ENCODE data around the gene DENND1A. TPM values are rescaled to one million over a fixed set of nuclear protein-coding genes. Genes with fewer than 3 reads are reported as not detected.

Gene DENND1A
- total and polyA plus RNA-seq, 4 donors = 7.9 to 22.0 (median 13.9) TPM

- TF ChIP-seq, protein P1, sequence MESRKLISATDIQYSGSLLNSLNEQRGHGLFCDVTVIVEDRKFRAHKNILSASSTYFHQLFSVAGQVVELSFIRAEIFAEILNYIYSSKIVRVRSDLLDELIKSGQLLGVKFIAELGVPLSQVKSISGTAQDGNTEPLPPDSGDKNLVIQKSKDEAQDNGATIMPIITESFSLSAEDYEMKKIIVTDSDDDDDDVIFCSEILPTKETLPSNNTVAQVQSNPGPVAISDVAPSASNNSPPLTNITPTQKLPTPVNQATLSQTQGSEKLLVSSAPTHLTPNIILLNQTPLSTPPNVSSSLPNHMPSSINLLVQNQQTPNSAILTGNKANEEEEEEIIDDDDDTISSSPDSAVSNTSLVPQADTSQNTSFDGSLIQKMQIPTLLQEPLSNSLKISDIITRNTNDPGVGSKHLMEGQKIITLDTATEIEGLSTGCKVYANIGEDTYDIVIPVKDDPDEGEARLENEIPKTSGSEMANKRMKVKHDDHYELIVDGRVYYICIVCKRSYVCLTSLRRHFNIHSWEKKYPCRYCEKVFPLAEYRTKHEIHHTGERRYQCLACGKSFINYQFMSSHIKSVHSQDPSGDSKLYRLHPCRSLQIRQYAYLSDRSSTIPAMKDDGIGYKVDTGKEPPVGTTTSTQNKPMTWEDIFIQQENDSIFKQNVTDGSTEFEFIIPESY (IDR thresholded peaks at IDR 0.05) = no peak
- no peak for TF ChIP-seq NR2F2 (IDR thresholded peaks at IDR 0.05)
- TF ChIP-seq RAD21 (IDR thresholded peaks at IDR 0.05) = no peak
- no peak for TF ChIP-seq EGR1 (IDR thresholded peaks at IDR 0.05; ENCODE audit: low read depth in 2 of 2)
- no peak for TF ChIP-seq FOXA1 (IDR thresholded peaks at IDR 0.05)
Measured at GRCh38 chr9:123336959-123337358, 593.0 kb downstream of the DENND1A start (continued).

DNA sequence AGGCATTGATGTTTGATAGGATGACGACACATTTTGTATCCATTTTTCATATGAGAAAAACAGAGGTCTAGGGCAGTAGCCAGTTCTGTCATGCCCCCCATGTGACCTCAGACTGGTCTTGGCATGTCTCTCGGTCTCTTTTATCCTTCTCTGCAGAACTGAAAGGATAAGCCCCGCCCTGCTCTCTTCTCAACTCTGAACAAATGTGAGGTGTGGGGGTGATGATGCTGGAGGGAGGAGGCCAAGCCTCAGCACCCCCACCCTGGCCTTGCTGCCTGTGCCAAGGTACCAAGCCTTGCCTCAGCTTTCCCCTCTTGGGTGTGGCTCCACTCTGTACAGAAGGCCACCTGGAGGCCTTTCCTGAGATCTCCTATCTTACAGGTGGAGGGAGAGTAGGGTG is 593.5 kb downstream of the DENND1A start:
- Histone ChIP-seq H3K27ac (ENCODE audit: low read depth in 1 of 2, low read length in 2 of 2) (no peak overlapping the region), H3K4me1 (ENCODE audit: control insufficient read depth in 4 of 4, insufficient read depth in 4 of 4, low read length in 3 of 4) (no peaks in the 10 kb centered on the region), H3K36me3 (ENCODE audit: control insufficient read depth in 4 of 4, insufficient read depth in 3 of 4, low read depth in 1 of 4, low read length in 3 of 4) (no peaks in the 10 kb centered on the region), H3K27me3 (ENCODE audit: control insufficient read depth in 4 of 4, insufficient read depth in 4 of 4, low read length in 3 of 4) (no peaks in the 10 kb centered on the region), H3K4me3 (ENCODE audit: low read depth in 1 of 3, low read length in 3 of 3) (no peak overlapping the region), H3K9me3 (ENCODE audit: control insufficient read depth in 4 of 4, low read length in 3 of 4) (no peaks in the 10 kb centered on the region), H3K9ac (ENCODE audit: low read depth in 1 of 2, low read length in 2 of 2) (no peak overlapping the region)
- DNase-seq (ENCODE audit: low spot score) = no peak
- no peak for TF ChIP-seq EGR1 (IDR thresholded peaks at IDR 0.05; ENCODE audit: low read depth in 2 of 2)
- TF ChIP-seq REST (IDR thresholded peaks at IDR 0.05) = no peak
- no peak for TF ChIP-seq JUND (IDR thresholded peaks at IDR 0.05)
- TF ChIP-seq, protein P2, sequence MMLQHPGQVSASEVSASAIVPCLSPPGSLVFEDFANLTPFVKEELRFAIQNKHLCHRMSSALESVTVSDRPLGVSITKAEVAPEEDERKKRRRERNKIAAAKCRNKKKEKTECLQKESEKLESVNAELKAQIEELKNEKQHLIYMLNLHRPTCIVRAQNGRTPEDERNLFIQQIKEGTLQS (IDR thresholded peaks at IDR 0.05) = no peak
- no peak for TF ChIP-seq RXRA (IDR thresholded peaks at IDR 0.05)
- TF ChIP-seq FOXA2 (IDR thresholded peaks at IDR 0.05) = no peak
- WGBS = 94% methylated on average over 3 of the region's 3 CpGs

GRCh38 chr9:123335986-123336329 is 594.0 kb downstream of the DENND1A start:
- Histone ChIP-seq H3K4me1 (ENCODE audit: control insufficient read depth in 4 of 4, insufficient read depth in 4 of 4, low read length in 3 of 4) (no peaks in the 10 kb centered on the region), H3K36me3 (ENCODE audit: control insufficient read depth in 4 of 4, insufficient read depth in 3 of 4, low read depth in 1 of 4, low read length in 3 of 4) (no peaks in the 10 kb centered on the region), H3K4me3 (ENCODE audit: low read depth in 1 of 3, low read length in 3 of 3) (no peak overlapping the region), H3K9me3 (ENCODE audit: control insufficient read depth in 4 of 4, low read length in 3 of 4) (no peaks in the 10 kb centered on the region), H3K27me3 (ENCODE audit: control insufficient read depth in 4 of 4, insufficient read depth in 4 of 4, low read length in 3 of 4) (no peaks in the 10 kb centered on the region), H3K9ac (ENCODE audit: low read depth in 1 of 2, low read length in 2 of 2) (no peak overlapping the region), H3K27ac (ENCODE audit: low read depth in 1 of 2, low read length in 2 of 2) (no peak overlapping the region)
- WGBS = 90% methylated on average over 6 of the region's 6 CpGs
- TF ChIP-seq HNF4G (IDR thresholded peaks at IDR 0.05) = no peak
- no peak for TF ChIP-seq FOXA2 (IDR thresholded peaks at IDR 0.05)
- TF ChIP-seq RAD21 (IDR thresholded peaks at IDR 0.05) = no peak
- TF ChIP-seq HNF4A (conservative IDR thresholded peaks at IDR 0.05) = no peak
- no peak for TF ChIP-seq JUND (IDR thresholded peaks at IDR 0.05)
- TF ChIP-seq, protein P3, sequence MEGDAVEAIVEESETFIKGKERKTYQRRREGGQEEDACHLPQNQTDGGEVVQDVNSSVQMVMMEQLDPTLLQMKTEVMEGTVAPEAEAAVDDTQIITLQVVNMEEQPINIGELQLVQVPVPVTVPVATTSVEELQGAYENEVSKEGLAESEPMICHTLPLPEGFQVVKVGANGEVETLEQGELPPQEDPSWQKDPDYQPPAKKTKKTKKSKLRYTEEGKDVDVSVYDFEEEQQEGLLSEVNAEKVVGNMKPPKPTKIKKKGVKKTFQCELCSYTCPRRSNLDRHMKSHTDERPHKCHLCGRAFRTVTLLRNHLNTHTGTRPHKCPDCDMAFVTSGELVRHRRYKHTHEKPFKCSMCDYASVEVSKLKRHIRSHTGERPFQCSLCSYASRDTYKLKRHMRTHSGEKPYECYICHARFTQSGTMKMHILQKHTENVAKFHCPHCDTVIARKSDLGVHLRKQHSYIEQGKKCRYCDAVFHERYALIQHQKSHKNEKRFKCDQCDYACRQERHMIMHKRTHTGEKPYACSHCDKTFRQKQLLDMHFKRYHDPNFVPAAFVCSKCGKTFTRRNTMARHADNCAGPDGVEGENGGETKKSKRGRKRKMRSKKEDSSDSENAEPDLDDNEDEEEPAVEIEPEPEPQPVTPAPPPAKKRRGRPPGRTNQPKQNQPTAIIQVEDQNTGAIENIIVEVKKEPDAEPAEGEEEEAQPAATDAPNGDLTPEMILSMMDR (IDR thresholded peaks at IDR 0.05; ENCODE audit: low read depth, low read length, missing input control) = no peak
- no peak for TF ChIP-seq RXRA (IDR thresholded peaks at IDR 0.05)
- no peak for TF ChIP-seq NR2F2 (IDR thresholded peaks at IDR 0.05)
- TF ChIP-seq REST (IDR thresholded peaks at IDR 0.05) = no peak
- TF ChIP-seq, protein P1 (IDR thresholded peaks at IDR 0.05) = no peak
- TF ChIP-seq, protein P4, sequence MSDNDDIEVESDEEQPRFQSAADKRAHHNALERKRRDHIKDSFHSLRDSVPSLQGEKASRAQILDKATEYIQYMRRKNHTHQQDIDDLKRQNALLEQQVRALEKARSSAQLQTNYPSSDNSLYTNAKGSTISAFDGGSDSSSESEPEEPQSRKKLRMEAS (IDR thresholded peaks at IDR 0.05) = no peak
- TF ChIP-seq EGR1 (IDR thresholded peaks at IDR 0.05; ENCODE audit: low read depth in 2 of 2) = no peak
- no peak for TF ChIP-seq FOXA1 (IDR thresholded peaks at IDR 0.05)
- TF ChIP-seq, protein P2 (IDR thresholded peaks at IDR 0.05) = no peak
- no peak for TF ChIP-seq TAF1 (conservative IDR thresholded peaks at IDR 0.05)
- DNase-seq (ENCODE audit: low spot score) = no peak
